Left lung (tissue), 10 donors: ENCODE results near the gene CDH26. TPM values are rescaled to one million over a fixed set of nuclear protein-coding genes. Genes with fewer than 3 reads are reported as not detected.

ENCODE experiments used
- ATAC-seq: fragments of 200-7000 bp; cut with Tn5 transposase; one replicate; pipeline ENCODE4 v1.9.1; 2020; ENCODE audit warnings: moderate library complexity
- DNase-seq, 4 donors: peaks; one replicate each; pipeline ENCODE4 v3.0.0-alpha.2; 2013 to 2020
- H3K27ac ChIP-seq, 2 donors: fragments of 200-600 bp; sonication (generic) in 1 of 2; one replicate each; pipeline versions ENCODE4 v1.5.0 to v1.8.0; 2020 to 2021
- H3K27me3 ChIP-seq, 2 donors: fragments of 200-600 bp; sonication (generic) in 1 of 2; one replicate each; pipeline versions ENCODE4 v1.5.0 to v1.8.0; 2020 to 2021
- H3K36me3 ChIP-seq, 2 donors: fragments of 200-600 bp; sonication (generic) in 1 of 2; one replicate each; pipeline versions ENCODE4 v1.5.0 to v1.8.0; 2020 to 2021
- H3K4me1 ChIP-seq, 2 donors: fragments of 200-600 bp; one replicate each; pipeline ENCODE4 v1.8.0; 2021
- H3K4me3 ChIP-seq, 2 donors: fragments of 200-600 bp; sonication (generic) in 1 of 2; one replicate each; pipeline versions ENCODE4 v1.5.0 to v1.8.0; 2020 to 2021; ENCODE audit warnings: mild to moderate bottlenecking in 1 of 2
- H3K9me3 ChIP-seq, 2 donors: fragments of 200-600 bp; sonication (generic) in 1 of 2; one replicate each; pipeline versions ENCODE4 v1.5.0 to v1.8.0; 2020 to 2021
- CTCF ChIP-seq, 2 donors: fragments of 200-600 bp; sonication (generic) in 1 of 2; IDR thresholded peaks; one replicate each; pipeline versions ENCODE4 v1.5.0 to v1.8.0; 2021; ENCODE audit warnings: antibody characterized with exemption in 2 of 2
- intact Hi-C, 2 donors: fragments of 100-400 bp; cut with DNase I; formaldehyde crosslinking; loops; one replicate each; pipeline versions ENCODE4 v1.11.2 to v1.14.2; 2022
- polyA plus RNA-seq, 6 donors: library from polyadenylated mRNA; unstranded; fragments of 120-200 nt; gene quantifications; one replicate each; pipeline ENCODE4 v1.2.1, GENCODE V29; 2013; ENCODE audit not compliant: insufficient read length in 6 of 6
- total RNA-seq, 2 donors: library from RNA; stranded (reverse); fragmentation: NEBNext Ultra II Directional; extraction: Animal tissue kit (Norgen Biotek cat#: 25700); gene quantifications; one replicate each; pipeline ENCODE4 v1.2.1, GENCODE V29; 2021
- donor health status: DM: no; HTN: yes; CAD: no.
- donor health status: DM: no; HTN: no; CAD: no.

Gene CDH26
- total and polyA plus RNA-seq, 8 donors = 1.6 to 7.3 (median 2.0) TPM

GRCh38 chr20:60020251-60020650 lies 62.0 kb downstream of the CDH26 start:
- Histone ChIP-seq H3K27ac (no peak overlapping the region), H3K27me3 (no peaks in the 10 kb centered on the region), H3K9me3 (no peaks in the 10 kb centered on the region), H3K36me3 (no peaks in the 10 kb centered on the region), H3K4me3 (no peak overlapping the region), H3K4me1 (peaks cover 0 to 13% of the 10 kb centered on the region in 2 donors)
- no peak for DNase-seq
- no peak for ATAC-seq
- intact Hi-C loops = no loop called here
- no peak for TF ChIP-seq CTCF (IDR thresholded peaks at IDR 0.05)

GRCh38 chr20:60021104-60021503 lies 62.9 kb downstream of the CDH26 start:
- intact Hi-C loops = no loop called here
- DNase-seq = no peak

GRCh38 chr20:60022849-60023248 lies 64.6 kb downstream of the CDH26 start:
- Histone ChIP-seq H3K27me3 (no peaks in the 10 kb centered on the region), H3K27ac (no peak overlapping the region), H3K36me3 (no peaks in the 10 kb centered on the region), H3K9me3 (no peaks in the 10 kb centered on the region), H3K4me3 (no peak overlapping the region), H3K4me1 (no peaks in the 10 kb centered on the region)
- ATAC-seq (no peak), DNase-seq (no peak)
- intact Hi-C loops = no loop called here
- no peak for TF ChIP-seq CTCF (IDR thresholded peaks at IDR 0.05)

More at GRCh38 chr20:60021104-60021503, 62.9 kb downstream of the CDH26 start:
- H3K27ac ChIP-seq = no peak overlapping the region
- no peaks in the 10 kb centered on the region for H3K27me3 ChIP-seq
- ATAC-seq = no peak
- H3K36me3 ChIP-seq = no peaks in the 10 kb centered on the region
- no peaks in the 10 kb centered on the region for H3K9me3 ChIP-seq
- H3K4me3 ChIP-seq = no peak overlapping the region
- peaks cover 0 to 10% of the 10 kb centered on the region in 2 donors for H3K4me1 ChIP-seq
- TF ChIP-seq CTCF (IDR thresholded peaks at IDR 0.05) = no peak

GRCh38 chr20:60024245-60024644 lies 66.0 kb downstream of the CDH26 start:
- ATAC-seq = no peak
- no peaks in the 10 kb centered on the region for H3K9me3 ChIP-seq
- intact Hi-C loops = no loop called here
- DNase-seq = no peak
- no peaks in the 10 kb centered on the region for H3K4me1 ChIP-seq
- no peak overlapping the region for H3K27ac ChIP-seq
- no peak for TF ChIP-seq CTCF (IDR thresholded peaks at IDR 0.05)
- H3K36me3 ChIP-seq = no peaks in the 10 kb centered on the region
- H3K27me3 ChIP-seq = no peaks in the 10 kb centered on the region
- no peak overlapping the region for H3K4me3 ChIP-seq

- ATAC-seq (no peak), DNase-seq (no peak)
- H3K27ac ChIP-seq = no peak overlapping the region
- no peaks in the 10 kb centered on the region for H3K9me3 ChIP-seq
- TF ChIP-seq CTCF (IDR thresholded peaks at IDR 0.05) = no peak
- H3K4me1 ChIP-seq = no peaks in the 10 kb centered on the region
- H3K27me3 ChIP-seq = no peaks in the 10 kb centered on the region
- H3K4me3 ChIP-seq = no peak overlapping the region
- H3K36me3 ChIP-seq = no peaks in the 10 kb centered on the region
- intact Hi-C loops = no loop called here
Measured at GRCh38 chr20:60024801-60025200, 66.6 kb downstream of the CDH26 start.
